GM12874 (cell line): ENCODE data around the gene HACD2.

Experiments
- TF ChIP-seq, protein P1 (sequence below): IDR thresholded peaks from 2 replicates; pipeline ENCODE4 v1.5.1; 2011; ENCODE audit warnings: low read depth, mild to moderate bottlenecking, control low read depth, low read length, moderate library complexity; ENCODE audit not compliant: insufficient read depth

HACD2 gene

DNA sequence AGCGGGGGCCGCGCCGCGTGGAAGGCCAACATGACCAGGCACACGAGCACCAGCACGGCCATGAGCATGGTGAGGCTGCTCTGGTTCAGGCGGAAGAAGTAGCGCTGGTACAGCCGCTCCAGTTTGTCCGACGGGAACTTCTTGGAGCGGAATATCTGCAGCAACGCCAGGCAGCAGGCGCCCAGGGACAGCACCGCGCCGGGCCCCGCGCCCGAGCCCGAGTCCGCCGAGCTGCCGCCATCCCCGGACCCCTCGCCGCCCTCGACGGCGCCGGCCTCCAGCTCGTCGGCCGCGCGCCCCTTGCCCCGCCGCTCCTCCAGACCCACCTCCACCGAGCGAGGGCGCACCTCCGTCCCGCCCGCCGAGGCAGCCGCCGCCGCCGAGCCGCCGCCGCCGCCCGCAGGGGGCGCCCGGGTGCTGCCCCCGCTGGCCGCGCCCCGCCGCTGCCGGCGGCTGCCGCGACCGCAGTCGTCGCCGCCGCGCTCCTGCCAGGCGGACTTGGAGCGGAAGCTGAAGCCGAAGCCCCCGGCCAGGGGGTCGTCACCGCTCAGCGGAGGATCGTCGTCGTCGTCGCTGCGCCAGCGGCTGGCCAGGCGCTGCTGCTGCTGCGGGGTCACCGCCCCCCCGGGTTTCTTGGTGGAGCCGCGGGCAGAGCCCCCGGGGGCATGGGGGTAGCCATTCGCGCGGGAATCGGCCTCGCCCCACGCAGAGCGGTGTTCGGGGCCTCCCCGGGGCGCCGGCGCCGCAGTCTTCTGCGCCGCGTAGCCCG is 136.9 kb downstream of the HACD2 start:
- TF ChIP-seq, protein P1, sequence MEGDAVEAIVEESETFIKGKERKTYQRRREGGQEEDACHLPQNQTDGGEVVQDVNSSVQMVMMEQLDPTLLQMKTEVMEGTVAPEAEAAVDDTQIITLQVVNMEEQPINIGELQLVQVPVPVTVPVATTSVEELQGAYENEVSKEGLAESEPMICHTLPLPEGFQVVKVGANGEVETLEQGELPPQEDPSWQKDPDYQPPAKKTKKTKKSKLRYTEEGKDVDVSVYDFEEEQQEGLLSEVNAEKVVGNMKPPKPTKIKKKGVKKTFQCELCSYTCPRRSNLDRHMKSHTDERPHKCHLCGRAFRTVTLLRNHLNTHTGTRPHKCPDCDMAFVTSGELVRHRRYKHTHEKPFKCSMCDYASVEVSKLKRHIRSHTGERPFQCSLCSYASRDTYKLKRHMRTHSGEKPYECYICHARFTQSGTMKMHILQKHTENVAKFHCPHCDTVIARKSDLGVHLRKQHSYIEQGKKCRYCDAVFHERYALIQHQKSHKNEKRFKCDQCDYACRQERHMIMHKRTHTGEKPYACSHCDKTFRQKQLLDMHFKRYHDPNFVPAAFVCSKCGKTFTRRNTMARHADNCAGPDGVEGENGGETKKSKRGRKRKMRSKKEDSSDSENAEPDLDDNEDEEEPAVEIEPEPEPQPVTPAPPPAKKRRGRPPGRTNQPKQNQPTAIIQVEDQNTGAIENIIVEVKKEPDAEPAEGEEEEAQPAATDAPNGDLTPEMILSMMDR, result no peak; the same call in none of the 2 replicates

DNA sequence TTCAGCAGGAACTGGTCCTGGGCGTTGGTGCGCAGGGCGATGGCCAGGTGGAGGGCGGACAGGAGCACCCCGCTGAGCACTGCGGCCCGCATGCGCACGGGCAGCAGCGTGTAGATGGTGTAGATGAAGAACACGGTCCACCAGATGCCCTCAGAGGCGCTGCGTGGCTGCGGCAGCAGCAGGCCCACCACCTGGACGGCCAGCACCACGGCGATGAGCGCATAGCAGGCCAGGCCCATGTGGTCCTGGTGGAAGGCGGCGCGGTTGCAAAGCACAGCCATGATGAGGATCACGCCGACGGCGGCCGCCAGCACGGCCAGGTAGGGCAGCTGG is 137.5 kb downstream of the HACD2 start:
- TF ChIP-seq, protein P1, result no peak

DNA sequence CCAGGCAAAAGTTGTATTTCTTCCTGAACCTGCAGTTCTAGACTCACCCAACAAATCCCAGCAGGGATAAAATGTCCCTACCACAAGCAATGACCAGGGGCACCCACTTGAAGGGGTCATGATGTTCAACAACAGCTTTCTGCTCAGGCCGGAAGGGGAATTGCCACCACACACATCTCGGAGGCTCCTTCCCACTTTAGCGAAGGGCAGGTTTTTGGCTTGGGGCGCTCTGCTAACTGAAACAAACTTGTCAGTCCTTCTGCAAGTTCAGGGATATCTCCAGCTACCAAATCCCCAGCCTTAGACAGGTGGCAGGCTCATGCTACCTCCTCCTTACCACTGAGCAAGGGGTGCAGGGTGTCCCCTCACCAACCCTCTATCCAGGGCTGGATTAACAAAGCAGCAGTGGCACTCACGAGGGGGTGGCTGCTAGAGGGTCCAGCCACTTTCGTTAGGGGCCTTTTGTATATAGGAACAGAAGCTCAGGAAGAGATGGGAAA is 138.2 kb downstream of the HACD2 start:
- TF ChIP-seq, protein P1, result no peak

- TF ChIP-seq, protein P1, result no peak
Observed at GRCh38 chr3:123446210-123446609, 138.6 kb downstream of the HACD2 start.

GRCh38 chr3:123445702-123446101 is 139.2 kb downstream of the HACD2 start:
- TF ChIP-seq, protein P1, result no peak

DNA sequence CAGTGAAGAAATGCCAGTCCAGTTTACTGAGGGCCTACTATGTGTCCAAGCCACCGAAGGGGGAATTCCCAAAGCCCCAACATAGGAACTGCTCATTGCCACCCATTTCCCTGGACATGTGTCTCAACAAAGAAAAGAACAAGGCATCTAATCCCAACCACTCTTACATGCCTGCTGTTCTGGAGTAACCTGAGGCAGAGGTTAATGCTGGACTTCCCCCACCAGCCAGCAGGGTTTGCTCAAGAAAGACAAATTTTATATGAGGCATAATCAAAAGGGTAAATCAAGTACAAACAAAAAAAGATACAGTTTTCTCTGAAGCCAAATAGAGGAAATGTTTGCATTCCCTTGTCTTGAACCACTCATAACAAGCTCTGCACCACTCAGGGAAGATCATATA is 140.1 kb downstream of the HACD2 start:
- TF ChIP-seq, protein P1, result no peak

DNA sequence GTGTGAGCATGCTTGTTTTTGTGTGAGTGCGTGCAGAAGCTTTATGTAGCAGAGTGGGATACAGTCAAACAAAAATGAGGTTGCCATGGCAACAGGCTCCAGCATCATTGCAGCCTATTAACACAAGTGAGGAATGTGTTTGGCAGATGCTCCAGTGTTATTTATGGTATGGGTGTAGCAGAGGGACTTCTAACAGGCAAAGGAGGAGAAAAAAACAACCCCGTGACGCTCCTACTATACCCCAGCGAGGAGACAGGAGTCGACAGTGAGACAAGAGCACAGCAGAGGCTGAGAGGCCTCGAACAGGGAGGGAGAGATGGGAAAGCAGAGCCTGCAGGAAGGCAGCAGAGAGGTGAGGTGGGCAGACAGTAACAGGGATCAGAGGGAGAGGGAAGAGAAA is 140.8 kb downstream of the HACD2 start:
- TF ChIP-seq, protein P1, result no peak
